HEK293 (cell line): ENCODE data around the gene PTPRN2.

ENCODE experiments used
- CTCF ChIA-PET: fragments of 350-600 bp; formaldehyde crosslinking; extraction: SDS; loops from one replicate; lab custom pipeline; 2021; ENCODE audit warnings: antibody characterized with exemption; lab: Yijun Ruan, JAX
- POLR2A ChIA-PET: fragments of 300-600 bp; formaldehyde crosslinking; extraction: SDS; loops from one replicate; lab custom pipeline; 2020; ENCODE audit warnings: antibody characterized with exemption, inconsistent platforms; lab: Yijun Ruan, JAX
- H3K27ac ChIP-seq: fragments of 200-500 bp; sonication (Bioruptor generic); 2 replicates; pipeline ENCODE4 v1.5.1; 2014; ENCODE audit warnings: low read depth, low read length, control low read depth, inconsistent platforms; ENCODE audit errors: extremely low read depth
- H3K36me3 ChIP-seq, 2 experiments: fragments of 200-500 bp in 1 of 2; sonication (Bioruptor generic) in 1 of 2; 1 replicate in 1 of 2; 2 replicates in 1 of 2; pipeline ENCODE4 v1.5.1; 2014 to 2017; ENCODE audit warnings: inconsistent platforms in 2 of 2, low read length in 2 of 2; ENCODE audit not compliant: control insufficient read depth in 2 of 2, insufficient read depth in 1 of 2
- H3K4me1 ChIP-seq: fragments of 200-500 bp; sonication (Bioruptor generic); 2 replicates; pipeline ENCODE4 v1.5.1; 2014; ENCODE audit warnings: mild to moderate bottlenecking, low read length, inconsistent platforms; ENCODE audit not compliant: control insufficient read depth, insufficient read depth
- H3K4me3 ChIP-seq: 2 replicates; pipeline ENCODE4 v1.5.1; 2011; ENCODE audit warnings: low read depth, mild to moderate bottlenecking, control low read depth, low read length, moderate library complexity
- H3K9me3 ChIP-seq: fragments of 200-500 bp; sonication (Bioruptor generic); 2 replicates; pipeline ENCODE4 v1.5.1; 2014; ENCODE audit warnings: low read depth, low read length, inconsistent platforms; ENCODE audit not compliant: control insufficient read depth, insufficient read depth
- BCL11A ChIP-seq: fragments of 450-650 bp; formaldehyde crosslinking; IDR thresholded peaks from 2 replicates; pipeline ENCODE4 v1.5.1; 2016; ENCODE audit warnings: low read depth, missing biosample characterization, missing genetic modification characterization
- GFI1B ChIP-seq: fragments of 450-650 bp; formaldehyde crosslinking; IDR thresholded peaks from 2 replicates; pipeline ENCODE4 v1.5.1; 2016; ENCODE audit warnings: missing biosample characterization, missing genetic modification characterization
- GLI2 ChIP-seq: fragments of 450-650 bp; formaldehyde crosslinking; IDR thresholded peaks from 2 replicates; pipeline ENCODE4; 2017; ENCODE audit warnings: missing biosample characterization, missing genetic modification characterization, low read depth, borderline replicate concordance
- GLI4 ChIP-seq: fragments of 450-650 bp; formaldehyde crosslinking; IDR thresholded peaks from 2 replicates; pipeline ENCODE4 v1.5.1; 2016; ENCODE audit warnings: missing biosample characterization, missing genetic modification characterization
- GLIS1 ChIP-seq: fragments of 450-650 bp; formaldehyde crosslinking; IDR thresholded peaks from 2 replicates; pipeline ENCODE4 v1.5.1; 2016; ENCODE audit warnings: missing biosample characterization, missing genetic modification characterization
- IKZF3 ChIP-seq: fragments of 450-650 bp; IDR thresholded peaks from 2 replicates; pipeline ENCODE4 v1.5.0; 2018; ENCODE audit warnings: missing biosample characterization, mild to moderate bottlenecking, missing genetic modification characterization, moderate library complexity
- OVOL3 ChIP-seq: fragments of 450-650 bp; formaldehyde crosslinking; IDR thresholded peaks from 2 replicates; pipeline ENCODE4 v1.5.1; 2016; ENCODE audit warnings: missing biosample characterization, missing genetic modification characterization
- SP7 ChIP-seq: fragments of 450-650 bp; formaldehyde crosslinking; IDR thresholded peaks from 2 replicates; pipeline ENCODE4 v1.5.1; 2016; ENCODE audit warnings: missing biosample characterization, missing genetic modification characterization
- ZBTB21 ChIP-seq: fragments of 450-650 bp; formaldehyde crosslinking; IDR thresholded peaks from 2 replicates; pipeline ENCODE4 v1.5.1; 2017; ENCODE audit warnings: missing biosample characterization, missing genetic modification characterization
- ZEB2 ChIP-seq: fragments of 450-650 bp; formaldehyde crosslinking; IDR thresholded peaks from 2 replicates; pipeline ENCODE4 v1.5.1; 2016; ENCODE audit warnings: missing biosample characterization, missing genetic modification characterization
- ZFP41 ChIP-seq: fragments of 450-650 bp; formaldehyde crosslinking; IDR thresholded peaks from 2 replicates; pipeline ENCODE4 v1.5.1; 2016; ENCODE audit warnings: missing biosample characterization, missing genetic modification characterization, borderline replicate concordance
- ZIC2 ChIP-seq: fragments of 450-650 bp; formaldehyde crosslinking; IDR thresholded peaks from 2 replicates; pipeline ENCODE4 v1.5.1; 2016; ENCODE audit warnings: missing biosample characterization, missing genetic modification characterization
- ZNF10 ChIP-seq: fragments of 450-650 bp; formaldehyde crosslinking; IDR thresholded peaks from 2 replicates; pipeline ENCODE4 v1.5.1; 2017; ENCODE audit warnings: missing biosample characterization, missing genetic modification characterization
- ZNF138 ChIP-seq: fragments of 450-650 bp; formaldehyde crosslinking; IDR thresholded peaks from 2 replicates; pipeline ENCODE4 v1.5.1; 2016; ENCODE audit warnings: missing biosample characterization, missing genetic modification characterization, borderline replicate concordance
- ZNF175 ChIP-seq: fragments of 450-650 bp; formaldehyde crosslinking; IDR thresholded peaks from 2 replicates; pipeline ENCODE4 v1.5.1; 2016; ENCODE audit warnings: missing biosample characterization, missing genetic modification characterization
- ZNF350 ChIP-seq: fragments of 450-650 bp; formaldehyde crosslinking; IDR thresholded peaks from 2 replicates; pipeline ENCODE4 v1.5.0; 2017; ENCODE audit warnings: missing biosample characterization, mild to moderate bottlenecking, missing genetic modification characterization
- ZNF544 ChIP-seq: fragments of 450-650 bp; formaldehyde crosslinking; IDR thresholded peaks from 2 replicates; pipeline ENCODE4 v1.5.0; 2017; ENCODE audit warnings: missing biosample characterization, missing genetic modification characterization
- ZNF558 ChIP-seq: fragments of 450-650 bp; formaldehyde crosslinking; IDR thresholded peaks from 2 replicates; pipeline ENCODE4 v1.5.1; 2016; ENCODE audit warnings: missing biosample characterization, missing genetic modification characterization
- ZNF623 ChIP-seq: fragments of 450-650 bp; formaldehyde crosslinking; IDR thresholded peaks from 2 replicates; pipeline ENCODE4 v1.5.1; 2016; ENCODE audit warnings: missing biosample characterization, missing genetic modification characterization
- ZNF626 ChIP-seq: fragments of 450-650 bp; sonication (Bioruptor Pico); formaldehyde crosslinking; IDR thresholded peaks from 2 replicates; pipeline ENCODE4 v1.5.1; 2018; ENCODE audit warnings: missing biosample characterization, missing genetic modification characterization, inconsistent platforms
- TF ChIP-seq, protein P1 (sequence below): sonication (generic); formaldehyde crosslinking; IDR thresholded peaks from 2 replicates; pipeline ENCODE4 v1.8.1; 2022; ENCODE audit warnings: mild to moderate bottlenecking, moderate library complexity, missing genetic modification reagents
- TF ChIP-seq, protein P2 (sequence below): fragments of 450-650 bp; formaldehyde crosslinking; conservative IDR thresholded peaks from 2 replicates; pipeline ENCODE4 v1.5.1; 2016; ENCODE audit warnings: low read depth, missing biosample characterization, missing genetic modification characterization
- TF ChIP-seq, protein P3 (sequence below): fragments of 450-650 bp; formaldehyde crosslinking; IDR thresholded peaks from 2 replicates; pipeline ENCODE4 v1.5.0; 2017; ENCODE audit warnings: missing biosample characterization, missing genetic modification characterization, borderline replicate concordance

The PTPRN2 gene

DNA sequence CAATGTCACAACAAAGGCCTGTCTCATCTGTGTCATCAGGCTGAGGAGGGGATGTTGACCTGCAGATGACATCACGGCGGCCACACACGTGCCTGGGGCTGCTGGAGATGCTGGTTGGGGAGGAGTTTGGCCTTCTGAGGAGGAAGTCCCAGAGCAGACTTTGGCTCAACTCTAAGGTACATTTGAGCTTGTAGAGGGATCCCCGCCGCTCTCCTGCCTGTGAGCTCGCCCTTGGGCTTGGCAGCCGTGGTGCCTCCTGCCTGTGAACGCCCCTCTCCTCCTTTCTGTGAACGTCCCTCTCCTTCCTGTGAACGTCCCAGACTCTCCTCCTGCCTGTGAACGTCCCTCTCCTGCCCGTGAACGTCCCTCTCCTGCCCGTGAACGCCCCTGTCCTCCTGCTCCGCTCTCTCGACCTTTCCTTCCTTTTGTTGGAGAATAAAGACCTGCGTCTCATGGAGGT lies 1074.4 kb downstream of the PTPRN2 start:
- H3K4me1 ChIP-seq = no peaks in the 10 kb centered on the region
- CTCF ChIA-PET = interaction anchor here (0.6 kb wide), 1 partner anchor 259 kb away, joined by 5 read pairs; no protein-coding TSS in a partner anchor
- TF ChIP-seq, protein P1, sequence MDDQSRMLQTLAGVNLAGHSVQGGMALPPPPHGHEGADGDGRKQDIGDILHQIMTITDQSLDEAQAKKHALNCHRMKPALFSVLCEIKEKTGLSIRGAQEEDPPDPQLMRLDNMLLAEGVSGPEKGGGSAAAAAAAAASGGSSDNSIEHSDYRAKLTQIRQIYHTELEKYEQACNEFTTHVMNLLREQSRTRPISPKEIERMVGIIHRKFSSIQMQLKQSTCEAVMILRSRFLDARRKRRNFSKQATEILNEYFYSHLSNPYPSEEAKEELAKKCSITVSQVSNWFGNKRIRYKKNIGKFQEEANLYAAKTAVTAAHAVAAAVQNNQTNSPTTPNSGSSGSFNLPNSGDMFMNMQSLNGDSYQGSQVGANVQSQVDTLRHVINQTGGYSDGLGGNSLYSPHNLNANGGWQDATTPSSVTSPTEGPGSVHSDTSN (CRISPR knock-in tag) = no peak
- TF ChIP-seq ZFP41 (tag by site-specific recombination) = no peak
- TF ChIP-seq IKZF3 (tag by site-specific recombination) = no peak
- TF ChIP-seq GLIS1 (tag by site-specific recombination) = no peak
- no peak for TF ChIP-seq BCL11A (tag by site-specific recombination)
- no peak for TF ChIP-seq GLI2 (tag by site-specific recombination)
- no peak for TF ChIP-seq ZNF558 (tag by site-specific recombination)
- TF ChIP-seq, protein P2, sequence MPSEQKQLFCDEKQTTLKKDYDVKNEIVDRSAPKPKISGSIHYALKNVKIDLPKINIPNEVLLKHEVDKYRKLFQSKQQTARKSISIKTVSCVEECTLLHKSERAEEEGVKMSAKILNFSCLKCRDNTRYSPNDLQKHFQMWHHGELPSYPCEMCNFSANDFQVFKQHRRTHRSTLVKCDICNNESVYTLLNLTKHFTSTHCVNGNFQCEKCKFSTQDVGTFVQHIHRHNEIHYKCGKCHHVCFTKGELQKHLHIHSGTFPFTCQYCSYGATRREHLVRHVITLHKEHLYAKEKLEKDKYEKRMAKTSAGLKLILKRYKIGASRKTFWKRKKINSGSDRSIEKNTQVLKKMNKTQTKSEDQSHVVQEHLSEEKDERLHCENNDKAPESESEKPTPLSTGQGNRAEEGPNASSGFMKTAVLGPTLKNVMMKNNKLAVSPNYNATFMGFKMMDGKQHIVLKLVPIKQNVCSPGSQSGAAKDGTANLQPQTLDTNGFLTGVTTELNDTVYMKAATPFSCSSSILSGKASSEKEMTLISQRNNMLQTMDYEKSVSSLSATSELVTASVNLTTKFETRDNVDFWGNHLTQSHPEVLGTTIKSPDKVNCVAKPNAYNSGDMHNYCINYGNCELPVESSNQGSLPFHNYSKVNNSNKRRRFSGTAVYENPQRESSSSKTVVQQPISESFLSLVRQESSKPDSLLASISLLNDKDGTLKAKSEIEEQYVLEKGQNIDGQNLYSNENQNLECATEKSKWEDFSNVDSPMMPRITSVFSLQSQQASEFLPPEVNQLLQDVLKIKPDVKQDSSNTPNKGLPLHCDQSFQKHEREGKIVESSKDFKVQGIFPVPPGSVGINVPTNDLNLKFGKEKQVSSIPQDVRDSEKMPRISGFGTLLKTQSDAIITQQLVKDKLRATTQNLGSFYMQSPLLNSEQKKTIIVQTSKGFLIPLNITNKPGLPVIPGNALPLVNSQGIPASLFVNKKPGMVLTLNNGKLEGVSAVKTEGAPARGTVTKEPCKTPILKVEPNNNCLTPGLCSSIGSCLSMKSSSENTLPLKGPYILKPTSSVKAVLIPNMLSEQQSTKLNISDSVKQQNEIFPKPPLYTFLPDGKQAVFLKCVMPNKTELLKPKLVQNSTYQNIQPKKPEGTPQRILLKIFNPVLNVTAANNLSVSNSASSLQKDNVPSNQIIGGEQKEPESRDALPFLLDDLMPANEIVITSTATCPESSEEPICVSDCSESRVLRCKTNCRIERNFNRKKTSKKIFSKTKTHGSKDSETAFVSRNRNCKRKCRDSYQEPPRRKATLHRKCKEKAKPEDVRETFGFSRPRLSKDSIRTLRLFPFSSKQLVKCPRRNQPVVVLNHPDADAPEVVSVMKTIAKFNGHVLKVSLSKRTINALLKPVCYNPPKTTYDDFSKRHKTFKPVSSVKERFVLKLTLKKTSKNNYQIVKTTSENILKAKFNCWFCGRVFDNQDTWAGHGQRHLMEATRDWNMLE (tag by site-specific recombination) = no peak
- TF ChIP-seq OVOL3 (tag by site-specific recombination) = no peak
- no peak for TF ChIP-seq ZNF350
- TF ChIP-seq ZNF10 (tag by site-specific recombination) = no peak
- no peak for TF ChIP-seq ZNF175 (tag by site-specific recombination)
- no peak for TF ChIP-seq SP7
- no peak for TF ChIP-seq ZNF138 (tag by site-specific recombination)
- TF ChIP-seq GLI4 (tag by site-specific recombination) = no peak
- no peaks in the 10 kb centered on the region for H3K9me3 ChIP-seq
- POLR2A ChIA-PET = no interaction called here
- H3K4me3 ChIP-seq = no peak overlapping the region
- no peak overlapping the region for H3K27ac ChIP-seq
- no peaks in the 10 kb centered on the region for H3K36me3 ChIP-seq

DNA sequence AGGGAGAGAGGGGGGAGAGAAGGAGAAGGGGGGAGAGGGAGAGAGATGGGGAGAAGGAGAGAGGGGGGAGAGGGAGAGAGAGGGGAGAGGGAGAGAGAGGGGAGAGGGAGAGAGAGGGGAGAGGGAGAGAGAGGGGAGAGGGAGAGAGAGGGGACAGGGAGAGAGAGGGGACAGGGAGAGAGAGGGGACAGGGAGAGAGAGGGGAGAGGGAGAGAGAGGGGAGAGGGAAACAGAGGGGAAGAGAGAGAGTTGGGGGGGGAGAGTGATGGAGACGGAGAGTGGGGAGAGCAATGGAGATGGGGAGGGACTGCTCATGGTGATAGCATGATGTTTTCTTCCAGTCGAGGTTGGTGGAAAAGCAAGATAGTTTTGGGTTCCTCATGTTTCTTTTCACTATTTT lies 1078.4 kb downstream of the PTPRN2 start:
- Histone ChIP-seq H3K9me3 (no peaks in the 10 kb centered on the region), H3K36me3 (no peaks in the 10 kb centered on the region), H3K4me1 (no peaks in the 10 kb centered on the region), H3K27ac (no peak overlapping the region), H3K4me3 (no peak overlapping the region)
- CTCF ChIA-PET = no interaction called here
- POLR2A ChIA-PET = no interaction called here
- no peak for TF ChIP-seq ZNF623 (tag by site-specific recombination)
- TF ChIP-seq ZNF626 (tag by site-specific recombination) = no peak
- TF ChIP-seq, protein P3, sequence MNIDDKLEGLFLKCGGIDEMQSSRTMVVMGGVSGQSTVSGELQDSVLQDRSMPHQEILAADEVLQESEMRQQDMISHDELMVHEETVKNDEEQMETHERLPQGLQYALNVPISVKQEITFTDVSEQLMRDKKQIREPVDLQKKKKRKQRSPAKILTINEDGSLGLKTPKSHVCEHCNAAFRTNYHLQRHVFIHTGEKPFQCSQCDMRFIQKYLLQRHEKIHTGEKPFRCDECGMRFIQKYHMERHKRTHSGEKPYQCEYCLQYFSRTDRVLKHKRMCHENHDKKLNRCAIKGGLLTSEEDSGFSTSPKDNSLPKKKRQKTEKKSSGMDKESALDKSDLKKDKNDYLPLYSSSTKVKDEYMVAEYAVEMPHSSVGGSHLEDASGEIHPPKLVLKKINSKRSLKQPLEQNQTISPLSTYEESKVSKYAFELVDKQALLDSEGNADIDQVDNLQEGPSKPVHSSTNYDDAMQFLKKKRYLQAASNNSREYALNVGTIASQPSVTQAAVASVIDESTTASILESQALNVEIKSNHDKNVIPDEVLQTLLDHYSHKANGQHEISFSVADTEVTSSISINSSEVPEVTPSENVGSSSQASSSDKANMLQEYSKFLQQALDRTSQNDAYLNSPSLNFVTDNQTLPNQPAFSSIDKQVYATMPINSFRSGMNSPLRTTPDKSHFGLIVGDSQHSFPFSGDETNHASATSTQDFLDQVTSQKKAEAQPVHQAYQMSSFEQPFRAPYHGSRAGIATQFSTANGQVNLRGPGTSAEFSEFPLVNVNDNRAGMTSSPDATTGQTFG = no peak
- TF ChIP-seq, protein P2 (tag by site-specific recombination) = no peak
- no peak for TF ChIP-seq ZIC2 (tag by site-specific recombination)
- no peak for TF ChIP-seq ZEB2 (tag by site-specific recombination)
- TF ChIP-seq ZBTB21 (tag by site-specific recombination) = no peak
- no peak for TF ChIP-seq GFI1B (tag by site-specific recombination)
- no peak for TF ChIP-seq ZNF544 (tag by site-specific recombination)
